Hepatocyte (in vitro differentiated cells): ENCODE results near the gene KIRREL3.

Source experiments
- EZH2 ChIP-seq: fragments of 200-600 bp; sonication (generic); IDR thresholded peaks from 2 replicates; pipeline ENCODE4 v1.6.1; 2016; ENCODE audit warnings: antibody characterized with exemption, mild to moderate bottlenecking, borderline replicate concordance
- TF ChIP-seq, protein P1 (sequence below): fragments of 200-600 bp; sonication (generic); IDR thresholded peaks from 2 replicates; pipeline ENCODE4 v1.5.1; 2016; ENCODE audit warnings: antibody characterized with exemption, mild to moderate bottlenecking; ENCODE audit not compliant: poor library complexity

DNA sequence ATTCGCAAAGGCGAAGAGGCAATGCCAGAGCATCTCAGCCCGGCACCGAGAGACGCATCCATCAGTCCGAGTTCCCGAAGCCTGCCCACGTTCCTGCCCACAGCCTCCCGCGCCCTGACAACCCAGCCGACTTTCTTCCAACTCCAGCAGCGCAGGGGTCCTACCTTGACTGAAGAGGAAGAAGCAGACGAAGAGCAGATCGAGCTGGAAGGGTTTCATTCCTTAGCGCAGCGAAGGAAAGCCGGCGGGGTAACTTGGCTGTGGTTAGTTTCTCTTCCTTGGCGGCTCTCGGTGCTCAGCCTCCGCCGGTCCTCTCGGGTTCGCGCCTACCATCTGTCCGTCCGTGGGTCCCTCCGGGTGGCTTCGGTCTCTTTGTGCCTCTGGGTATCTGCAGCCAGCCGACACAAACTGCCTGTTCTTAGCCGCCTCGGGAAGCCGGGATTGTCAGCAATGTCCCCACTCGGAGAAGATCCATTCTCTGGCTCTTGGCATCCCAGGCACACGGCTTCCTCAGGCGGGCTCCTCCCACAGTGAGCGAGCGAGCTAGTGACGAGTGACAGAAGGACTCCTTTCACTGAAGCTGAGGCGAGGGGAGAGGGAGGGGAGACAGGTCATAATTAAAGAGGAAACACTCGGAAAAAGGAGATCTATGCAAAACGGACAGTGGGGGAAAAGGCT lies at the start of gene KIRREL3:
- TF ChIP-seq, protein P1, sequence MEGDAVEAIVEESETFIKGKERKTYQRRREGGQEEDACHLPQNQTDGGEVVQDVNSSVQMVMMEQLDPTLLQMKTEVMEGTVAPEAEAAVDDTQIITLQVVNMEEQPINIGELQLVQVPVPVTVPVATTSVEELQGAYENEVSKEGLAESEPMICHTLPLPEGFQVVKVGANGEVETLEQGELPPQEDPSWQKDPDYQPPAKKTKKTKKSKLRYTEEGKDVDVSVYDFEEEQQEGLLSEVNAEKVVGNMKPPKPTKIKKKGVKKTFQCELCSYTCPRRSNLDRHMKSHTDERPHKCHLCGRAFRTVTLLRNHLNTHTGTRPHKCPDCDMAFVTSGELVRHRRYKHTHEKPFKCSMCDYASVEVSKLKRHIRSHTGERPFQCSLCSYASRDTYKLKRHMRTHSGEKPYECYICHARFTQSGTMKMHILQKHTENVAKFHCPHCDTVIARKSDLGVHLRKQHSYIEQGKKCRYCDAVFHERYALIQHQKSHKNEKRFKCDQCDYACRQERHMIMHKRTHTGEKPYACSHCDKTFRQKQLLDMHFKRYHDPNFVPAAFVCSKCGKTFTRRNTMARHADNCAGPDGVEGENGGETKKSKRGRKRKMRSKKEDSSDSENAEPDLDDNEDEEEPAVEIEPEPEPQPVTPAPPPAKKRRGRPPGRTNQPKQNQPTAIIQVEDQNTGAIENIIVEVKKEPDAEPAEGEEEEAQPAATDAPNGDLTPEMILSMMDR = no peak
- TF ChIP-seq EZH2 = peak; percentile 68
